ENCODE measurements around the gene DDTL. TPM values are rescaled to one million over a fixed set of nuclear protein-coding genes. Genes with fewer than 3 reads are reported as not detected.
"Not testable (repeated sequence)": the region's sequence is repeated elsewhere in the genome, so short reads cannot be mapped to it uniquely, and the experiment has no call there.

DDTL gene
- total and polyA plus RNA-seq, 9 of the 15 experiments (the other 6 are each of a cell fraction or from before 2014, with no cell fraction given), result 0.05 to 1.7 (median 0.59) TPM; not detected in 4

GRCh38 chr22:23974345-23974744 lies 7.7 kb downstream of the DDTL start, which contains the start of gene DDT:
Gene DDT, minus strand, starts transcription at chr22:23974441. Its CDS starts 27 bp downstream, at chr22:23974414.
- peaks cover 26% of the 10 kb centered on the region for H3K36me3 ChIP-seq (ENCODE audit: control insufficient read depth, insufficient read depth, low read length)
- POLR2A ChIA-PET; H3K4me1 ChIP-seq (replicated peaks in 1 of 2; ENCODE audit: control insufficient read depth in 2 of 2, insufficient read depth in 2 of 2, low read length in 2 of 2); H3K27ac ChIP-seq (ENCODE audit: extremely low read depth, low read depth, low read length); H3K9me3 ChIP-seq (replicated peaks; ENCODE audit: control insufficient read depth, insufficient read depth, low read depth, low read length); intact Hi-C loops (cut with micrococcal nuclease); H3K4me3 ChIP-seq; BruUV-seq (replicated peaks); H3K27me3 ChIP-seq (ENCODE audit: control insufficient read depth in 2 of 2, insufficient read depth in 2 of 2, low read length in 2 of 2); DNase-seq (ENCODE audit: extremely low read depth in 1 of 4, low spot score in 3 of 4); H3K9ac ChIP-seq (ENCODE audit: insufficient read depth in 1 of 2, low read depth in 2 of 2, low read length in 2 of 2); H4K20me1 ChIP-seq (replicated peaks; ENCODE audit: control insufficient read depth, insufficient read depth, low read length); CTCF ChIA-PET (ENCODE audit: low intra/inter-chr PET ratio); H3K9me1 ChIP-seq (ENCODE audit: control insufficient read depth, insufficient read depth, low read length); H3K4me2 ChIP-seq (ENCODE audit: insufficient read depth, low read length); H2AFZ ChIP-seq (ENCODE audit: low read depth, low read length): not testable (repeated sequence)
- in situ Hi-C loops (cut with MboI), result loop anchor here (25.0 kb wide), 1 partner anchor 538 kb away; no protein-coding TSS in a partner anchor
- peaks cover 17% of the 10 kb centered on the region for H3K79me2 ChIP-seq (ENCODE audit: control insufficient read depth, insufficient read depth, low read length)
- FAIRE-seq (peak; percentile 98), ATAC-seq (peak; percentile 98)
- no CpG with 5 or more reads among the region's 29 CpGs for WGBS (ENCODE audit: insufficient coverage, low coverage, missing lambda C conversion rate)

GRCh38 chr22:23974836-23975352 lies 8.2 kb downstream of the DDTL start:
- BruUV-seq (replicated peaks), result TSS peak; percentile 91
- peak; percentile 67 for FAIRE-seq
- not testable (repeated sequence) for H3K27me3 ChIP-seq (ENCODE audit: control insufficient read depth in 2 of 2, insufficient read depth in 2 of 2, low read length in 2 of 2)

GRCh38 chr22:23977304-23977703 lies 10.6 kb downstream of the DDTL start:
- H3K4me3 ChIP-seq; H3K79me2 ChIP-seq (ENCODE audit: control insufficient read depth, insufficient read depth, low read length); H3K4me2 ChIP-seq (ENCODE audit: insufficient read depth, low read length); H3K27ac ChIP-seq (ENCODE audit: extremely low read depth, low read depth, low read length); ATAC-seq; H3K27me3 ChIP-seq (ENCODE audit: control insufficient read depth in 2 of 2, insufficient read depth in 2 of 2, low read length in 2 of 2); in situ Hi-C loops (cut with MboI); H4K20me1 ChIP-seq (replicated peaks; ENCODE audit: control insufficient read depth, insufficient read depth, low read length); H3K9ac ChIP-seq (ENCODE audit: insufficient read depth in 1 of 2, low read depth in 2 of 2, low read length in 2 of 2); H3K9me3 ChIP-seq (replicated peaks; ENCODE audit: control insufficient read depth, insufficient read depth, low read depth, low read length); intact Hi-C loops (cut with micrococcal nuclease); H3K9me1 ChIP-seq (ENCODE audit: control insufficient read depth, insufficient read depth, low read length); FAIRE-seq; H3K4me1 ChIP-seq (replicated peaks in 1 of 2; ENCODE audit: control insufficient read depth in 2 of 2, insufficient read depth in 2 of 2, low read length in 2 of 2); CTCF ChIA-PET (ENCODE audit: low intra/inter-chr PET ratio); POLR2A ChIA-PET; H2AFZ ChIP-seq (ENCODE audit: low read depth, low read length); BruUV-seq (replicated peaks); H3K36me3 ChIP-seq (ENCODE audit: control insufficient read depth, insufficient read depth, low read length); DNase-seq (ENCODE audit: extremely low read depth in 1 of 4, low spot score in 3 of 4): not testable (repeated sequence)
- WGBS (ENCODE audit: insufficient coverage, low coverage, missing lambda C conversion rate), result no CpG with 5 or more reads among the region's 12 CpGs

More at GRCh38 chr22:23974836-23975352, 8.2 kb downstream of the DDTL start:
- H3K9ac ChIP-seq (ENCODE audit: insufficient read depth in 1 of 2, low read depth in 2 of 2, low read length in 2 of 2); intact Hi-C loops (cut with micrococcal nuclease); H2AFZ ChIP-seq (ENCODE audit: low read depth, low read length); H3K4me3 ChIP-seq; H4K20me1 ChIP-seq (replicated peaks; ENCODE audit: control insufficient read depth, insufficient read depth, low read length); H3K27ac ChIP-seq (ENCODE audit: extremely low read depth, low read depth, low read length); H3K4me1 ChIP-seq (replicated peaks in 1 of 2; ENCODE audit: control insufficient read depth in 2 of 2, insufficient read depth in 2 of 2, low read length in 2 of 2); H3K9me3 ChIP-seq (replicated peaks; ENCODE audit: control insufficient read depth, insufficient read depth, low read depth, low read length); POLR2A ChIA-PET; H3K9me1 ChIP-seq (ENCODE audit: control insufficient read depth, insufficient read depth, low read length); H3K4me2 ChIP-seq (ENCODE audit: insufficient read depth, low read length); CTCF ChIA-PET (ENCODE audit: low intra/inter-chr PET ratio); DNase-seq (ENCODE audit: extremely low read depth in 1 of 4, low spot score in 3 of 4): not testable (repeated sequence)
- ATAC-seq, result peak; percentile 79
- WGBS (ENCODE audit: insufficient coverage, low coverage, missing lambda C conversion rate), result no CpG with 5 or more reads among the region's 27 CpGs
- Histone ChIP-seq H3K79me2 (ENCODE audit: control insufficient read depth, insufficient read depth, low read length) (peaks cover 17% of the 10 kb centered on the region), H3K36me3 (ENCODE audit: control insufficient read depth, insufficient read depth, low read length) (peaks cover 21% of the 10 kb centered on the region)
- in situ Hi-C loops (cut with MboI), result loop anchor here (25.0 kb wide), 1 partner anchor 537 kb away; no protein-coding TSS in a partner anchor

GRCh38 chr22:23979557-23980240 lies 13.0 kb downstream of the DDTL start, which contains the start of gene GSTT2:
Gene GSTT2, plus strand, starts transcription at chr22:23980134.
- H3K27ac ChIP-seq (ENCODE audit: extremely low read depth, low read depth, low read length); H3K4me3 ChIP-seq; POLR2A ChIA-PET; H3K79me2 ChIP-seq (ENCODE audit: control insufficient read depth, insufficient read depth, low read length); H3K4me2 ChIP-seq (ENCODE audit: insufficient read depth, low read length); H4K20me1 ChIP-seq (replicated peaks; ENCODE audit: control insufficient read depth, insufficient read depth, low read length); intact Hi-C loops (cut with micrococcal nuclease); H3K9me1 ChIP-seq (ENCODE audit: control insufficient read depth, insufficient read depth, low read length); H3K9ac ChIP-seq (ENCODE audit: insufficient read depth in 1 of 2, low read depth in 2 of 2, low read length in 2 of 2); H3K36me3 ChIP-seq (ENCODE audit: control insufficient read depth, insufficient read depth, low read length); FAIRE-seq; H2AFZ ChIP-seq (ENCODE audit: low read depth, low read length); H3K9me3 ChIP-seq (replicated peaks; ENCODE audit: control insufficient read depth, insufficient read depth, low read depth, low read length); H3K4me1 ChIP-seq (replicated peaks in 1 of 2; ENCODE audit: control insufficient read depth in 2 of 2, insufficient read depth in 2 of 2, low read length in 2 of 2); ATAC-seq; DNase-seq (ENCODE audit: extremely low read depth in 1 of 4, low spot score in 3 of 4); BruUV-seq (replicated peaks); H3K27me3 ChIP-seq (ENCODE audit: control insufficient read depth in 2 of 2, insufficient read depth in 2 of 2, low read length in 2 of 2); CTCF ChIA-PET (ENCODE audit: low intra/inter-chr PET ratio): not testable (repeated sequence)
- WGBS (ENCODE audit: insufficient coverage, low coverage, missing lambda C conversion rate), result no CpG with 5 or more reads among the region's 41 CpGs
- in situ Hi-C loops (cut with MboI), result loop anchor here (5.0 kb wide), 1 partner anchor 1332 kb away; no protein-coding TSS in a partner anchor
